Epidermal melanocyte (primary cell): ENCODE data around the gene FNDC3B.

Experiments used
- DNase-seq: peaks from one replicate; pipeline ENCODE4 v3.0.0; 2011; ENCODE audit warnings: low spot score; ENCODE audit not compliant: insufficient read length

The FNDC3B gene

GRCh38 chr3:172187511-172187910, 148.1 kb downstream of the FNDC3B start:
- DNase-seq, result no peak

GRCh38 chr3:172188511-172188910, 149.1 kb downstream of the FNDC3B start:
- no peak for DNase-seq

DNA sequence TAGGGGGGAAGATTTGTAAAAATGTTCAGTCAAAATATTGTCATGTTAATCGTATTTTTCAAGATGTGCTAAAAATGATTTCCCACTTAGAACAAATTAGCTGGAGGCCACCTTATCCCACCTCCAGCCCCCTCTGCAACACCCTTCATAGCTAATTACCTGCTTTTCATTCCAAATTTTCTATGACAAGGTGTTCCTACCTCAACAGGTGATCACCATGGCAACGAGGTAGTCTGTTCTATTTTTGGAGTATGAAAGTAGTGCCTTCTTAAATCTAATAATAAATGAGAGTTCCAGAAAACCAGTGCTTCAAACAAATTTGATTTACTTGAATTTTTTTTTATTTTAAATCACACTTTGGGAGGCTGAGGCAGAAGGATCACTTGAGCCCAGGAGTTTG, 149.8 kb downstream of the FNDC3B start:
- DNase-seq, result no peak

DNA sequence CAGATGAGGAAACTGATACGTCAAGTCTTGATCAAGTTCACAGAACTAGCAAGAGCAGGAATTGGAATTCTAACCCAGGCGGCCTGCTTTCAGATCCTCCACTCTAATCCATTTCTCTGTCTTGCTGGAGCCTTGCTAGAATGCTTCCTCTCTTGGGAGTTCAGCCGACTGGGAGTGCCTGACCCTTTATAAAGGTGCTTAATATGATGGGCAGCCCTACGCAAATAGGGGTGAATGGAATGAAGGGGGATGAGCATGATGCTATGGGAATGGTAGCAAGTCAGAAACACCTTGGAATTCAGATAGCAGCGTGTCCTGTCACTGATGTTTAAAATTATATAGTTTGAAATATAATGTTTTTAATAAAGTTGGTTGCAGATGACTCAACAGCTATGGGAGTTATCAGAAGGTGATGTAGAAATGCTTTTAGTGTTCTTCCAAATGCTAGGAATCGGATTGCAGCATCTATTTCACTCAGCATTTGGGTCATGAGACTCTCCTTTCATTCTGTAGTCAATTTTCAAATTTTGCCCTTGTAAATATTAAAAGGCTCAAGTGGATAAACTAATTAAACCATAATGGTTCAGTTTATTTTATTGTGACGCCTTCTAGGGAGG, 150.7 kb downstream of the FNDC3B start:
- DNase-seq, result no peak

GRCh38 chr3:172190980-172191379, 151.6 kb downstream of the FNDC3B start:
- DNase-seq, result no peak

GRCh38 chr3:172191629-172192028, 152.3 kb downstream of the FNDC3B start:
- DNase-seq, result no peak

GRCh38 chr3:172192830-172193415, 153.5 kb downstream of the FNDC3B start:
- DNase-seq, result no peak

DNA sequence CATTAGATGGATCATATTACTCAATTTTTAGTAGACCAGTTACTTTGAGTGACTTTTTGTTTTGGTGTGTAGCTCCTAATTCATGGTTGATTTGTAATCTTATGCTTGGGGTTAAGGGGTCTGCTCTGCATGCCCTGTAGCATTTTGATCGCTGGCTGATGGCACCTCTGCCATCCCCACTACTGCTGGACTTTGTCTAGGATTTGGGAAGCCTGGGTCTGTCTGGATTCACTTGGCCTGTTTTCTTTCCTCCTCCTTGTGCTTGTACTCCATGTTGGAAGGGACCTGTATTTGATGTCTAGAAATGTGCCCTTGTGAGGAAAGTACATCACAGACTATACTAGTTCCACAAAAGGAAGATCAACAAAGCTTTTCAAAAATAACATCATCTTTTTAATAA, 154.1 kb downstream of the FNDC3B start:
- no peak for DNase-seq

- DNase-seq, result no peak
These were observed 155.5 kb downstream of the FNDC3B start for GRCh38 chr3:172194702-172195406.

GRCh38 chr3:172195407-172195754, 156.0 kb downstream of the FNDC3B start:
- no peak for DNase-seq

DNA sequence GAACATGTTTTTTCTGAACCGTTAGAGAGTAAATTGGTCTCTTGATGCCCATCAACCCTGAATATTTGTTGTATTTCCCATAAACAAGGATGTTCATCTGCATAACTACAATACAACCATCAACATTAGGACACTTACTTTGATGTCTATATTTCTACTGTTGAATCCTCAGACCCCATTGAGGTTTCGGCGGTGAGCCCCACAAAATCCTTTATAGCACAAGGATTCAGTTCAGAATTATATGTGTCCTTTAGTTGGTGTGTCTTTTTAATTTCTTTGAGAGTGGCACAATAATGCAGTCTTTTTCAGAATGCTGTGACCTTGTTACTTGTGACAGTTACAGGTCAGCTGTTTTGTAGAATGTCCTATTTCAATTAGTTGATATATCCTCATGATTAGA, 158.0 kb downstream of the FNDC3B start:
- DNase-seq, result no peak

DNA sequence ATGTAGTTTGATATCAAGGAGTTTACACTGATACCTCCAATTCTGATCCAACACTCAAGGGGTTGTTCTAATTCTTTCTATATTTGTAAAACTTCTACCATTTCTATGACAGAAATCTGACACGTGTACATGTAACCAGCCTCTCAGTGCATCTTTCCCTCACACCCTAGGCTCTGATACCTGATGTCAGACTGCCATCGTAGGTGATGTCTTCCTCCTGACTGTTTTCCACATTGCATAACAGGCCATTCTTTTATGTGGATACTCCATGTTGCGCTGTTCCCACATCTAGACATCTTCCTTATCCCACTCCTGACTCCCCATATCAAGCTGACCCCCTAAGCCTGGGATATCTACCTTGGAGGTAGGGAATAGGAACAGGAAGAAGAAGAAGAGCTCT, 159.1 kb downstream of the FNDC3B start:
- no peak for DNase-seq

GRCh38 chr3:172199850-172200369, 160.5 kb downstream of the FNDC3B start:
- DNase-seq, result no peak

DNA sequence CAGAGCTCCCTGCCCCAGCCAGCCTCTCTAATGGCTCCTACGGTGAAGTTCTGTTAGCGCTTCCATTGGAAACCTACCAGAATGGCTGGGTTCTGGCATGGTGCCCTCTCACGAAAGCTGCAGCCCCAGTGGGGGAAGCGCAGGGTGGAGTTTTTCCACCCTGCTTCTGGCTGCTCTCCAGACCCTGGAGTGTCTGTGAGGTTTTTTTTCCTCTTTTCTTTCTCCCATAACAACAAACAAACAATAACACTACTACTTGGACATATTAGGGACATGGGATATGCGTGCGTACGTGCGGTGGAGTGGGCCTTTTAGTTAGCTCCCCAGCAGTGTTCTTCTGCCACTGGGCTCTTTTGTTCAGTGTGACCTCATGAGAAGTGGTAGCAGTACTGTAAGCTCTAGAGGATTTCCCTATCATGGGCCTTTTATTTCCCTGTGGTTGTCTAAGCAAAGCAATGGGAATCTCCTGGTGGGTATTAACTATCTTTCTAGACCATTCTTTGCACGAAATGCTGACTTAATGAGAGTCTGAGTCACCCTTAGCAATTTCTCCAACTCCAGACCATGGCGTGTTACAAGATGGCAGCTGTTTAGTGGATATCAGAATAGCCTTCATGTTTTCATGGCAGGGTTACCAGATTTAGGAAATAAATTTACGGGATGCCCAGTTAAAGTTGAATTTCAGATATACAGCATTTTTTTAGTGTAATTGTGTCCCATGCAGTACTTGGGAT, 161.9 kb downstream of the FNDC3B start:
- no peak for DNase-seq

- DNase-seq, result no peak
These were observed 162.5 kb downstream of the FNDC3B start for GRCh38 chr3:172201870-172202236.

GRCh38 chr3:172202797-172203196, 163.4 kb downstream of the FNDC3B start:
- DNase-seq, result no peak

- peak; percentile 77 for DNase-seq
These were observed 164.3 kb downstream of the FNDC3B start for GRCh38 chr3:172203522-172204258.

DNA sequence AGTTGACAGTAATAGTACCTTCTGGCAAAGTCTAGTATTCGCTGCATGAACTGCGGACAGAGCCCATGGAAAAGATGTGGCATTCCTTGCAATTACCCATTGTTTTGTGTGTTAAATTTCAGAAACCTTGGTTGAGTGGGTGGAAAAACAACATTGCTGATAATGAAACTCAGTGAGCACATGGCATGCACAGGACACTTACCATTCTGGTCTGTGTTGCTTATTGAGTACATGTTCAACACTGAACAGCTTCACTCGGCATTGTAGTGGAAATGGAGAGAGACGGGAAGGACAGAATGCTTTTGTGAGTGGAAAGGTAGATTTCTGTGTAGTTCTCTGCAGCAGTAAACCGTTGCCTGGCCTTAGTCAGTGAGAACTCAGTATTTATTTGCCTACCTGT, 165.3 kb downstream of the FNDC3B start:
- DNase-seq, result no peak

GRCh38 chr3:172208586-172209332, 169.4 kb downstream of the FNDC3B start:
- no peak for DNase-seq
